RWPE2 (cell line): ENCODE results near the gene SLC16A8.

Experiments
- ATAC-seq: fragments of 200-7000 bp; cut with Tn5 transposase; 3 replicates; pipeline ENCODE4 v1.9.1; 2021; ENCODE audit warnings: low read depth
- DNase-seq: peaks from one replicate; pipeline ENCODE4 v3.0.0-alpha.2; 2020; ENCODE audit warnings: low spot score
- H3K27ac ChIP-seq: fragments of 450-650 bp; 2 replicates; pipeline ENCODE4 v1.5.1; 2017; ENCODE audit warnings: mild to moderate bottlenecking; ENCODE audit not compliant: poor library complexity, severe bottlenecking
- H3K27me3 ChIP-seq: fragments of 250-450 bp; sonication (Bioruptor Pico); 2 replicates; pipeline ENCODE4 v1.5.1; 2021; ENCODE audit warnings: mild to moderate bottlenecking, moderate library complexity; ENCODE audit not compliant: insufficient read depth, poor library complexity, severe bottlenecking
- H3K36me3 ChIP-seq: fragments of 250-450 bp; sonication (Bioruptor Pico); 2 replicates; pipeline ENCODE4 v1.5.1; 2020; ENCODE audit warnings: low read depth, mild to moderate bottlenecking, moderate library complexity
- H3K4me1 ChIP-seq: fragments of 250-450 bp; sonication (Bioruptor Pico); 2 replicates; pipeline ENCODE4 v1.5.1; 2021; ENCODE audit warnings: mild to moderate bottlenecking, moderate library complexity; ENCODE audit not compliant: insufficient read depth, poor library complexity, severe bottlenecking
- H3K4me3 ChIP-seq: fragments of 250-450 bp; sonication (Bioruptor Pico); 2 replicates; pipeline ENCODE4 v1.5.1; 2021; ENCODE audit warnings: mild to moderate bottlenecking, moderate library complexity; ENCODE audit not compliant: severe bottlenecking
- H3K9me3 ChIP-seq: fragments of 250-450 bp; sonication (Bioruptor Pico); 2 replicates; pipeline ENCODE4 v1.5.1; 2021; ENCODE audit warnings: mild to moderate bottlenecking, moderate library complexity; ENCODE audit not compliant: severe bottlenecking
- TF ChIP-seq, protein P1 (sequence below): fragments of 450-650 bp; IDR thresholded peaks from one replicate; pipeline ENCODE4 v1.5.1; 2017; ENCODE audit warnings: mild to moderate bottlenecking, moderate library complexity; ENCODE audit not compliant: poor library complexity, severe bottlenecking

Gene SLC16A8

DNA sequence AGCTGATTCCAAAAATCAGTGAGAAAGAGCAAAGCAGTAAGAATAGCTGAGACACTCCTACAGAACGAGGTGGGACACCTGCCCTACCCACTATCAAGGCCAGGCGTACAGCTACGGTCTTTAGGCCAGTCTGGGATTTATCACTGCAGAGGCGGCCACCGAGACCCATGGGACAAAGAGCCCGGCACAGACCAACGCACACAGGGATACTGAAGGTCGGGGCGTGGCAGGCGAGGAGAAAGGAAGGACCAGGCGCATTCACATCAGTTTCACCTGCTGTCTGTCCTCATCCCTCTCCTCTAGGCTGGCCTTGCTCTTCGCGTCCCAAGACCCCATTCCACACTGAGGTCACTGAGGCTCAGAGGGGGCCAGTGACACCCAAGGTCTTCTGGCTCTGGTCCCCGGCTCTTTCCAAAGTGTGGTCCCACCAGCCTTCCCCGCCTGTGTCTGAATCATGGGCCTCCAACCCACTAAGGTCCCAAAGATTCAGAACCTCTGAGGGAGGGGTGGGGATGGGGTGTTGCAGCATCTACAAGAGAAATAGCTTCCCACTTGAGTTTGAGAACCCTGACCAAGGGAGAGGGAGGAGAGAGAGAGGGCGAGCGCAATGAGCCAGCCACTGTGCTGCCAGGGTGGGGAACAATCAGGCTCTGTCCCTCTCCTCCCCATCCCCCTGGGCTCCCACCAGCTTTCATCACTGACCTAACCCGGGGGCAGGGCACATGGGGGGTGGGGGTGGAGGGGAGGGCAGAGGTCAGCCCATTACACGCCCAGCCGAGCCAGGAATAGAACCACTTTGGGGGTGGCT lies 34.0 kb downstream of the SLC16A8 start:
- TF ChIP-seq, protein P1, sequence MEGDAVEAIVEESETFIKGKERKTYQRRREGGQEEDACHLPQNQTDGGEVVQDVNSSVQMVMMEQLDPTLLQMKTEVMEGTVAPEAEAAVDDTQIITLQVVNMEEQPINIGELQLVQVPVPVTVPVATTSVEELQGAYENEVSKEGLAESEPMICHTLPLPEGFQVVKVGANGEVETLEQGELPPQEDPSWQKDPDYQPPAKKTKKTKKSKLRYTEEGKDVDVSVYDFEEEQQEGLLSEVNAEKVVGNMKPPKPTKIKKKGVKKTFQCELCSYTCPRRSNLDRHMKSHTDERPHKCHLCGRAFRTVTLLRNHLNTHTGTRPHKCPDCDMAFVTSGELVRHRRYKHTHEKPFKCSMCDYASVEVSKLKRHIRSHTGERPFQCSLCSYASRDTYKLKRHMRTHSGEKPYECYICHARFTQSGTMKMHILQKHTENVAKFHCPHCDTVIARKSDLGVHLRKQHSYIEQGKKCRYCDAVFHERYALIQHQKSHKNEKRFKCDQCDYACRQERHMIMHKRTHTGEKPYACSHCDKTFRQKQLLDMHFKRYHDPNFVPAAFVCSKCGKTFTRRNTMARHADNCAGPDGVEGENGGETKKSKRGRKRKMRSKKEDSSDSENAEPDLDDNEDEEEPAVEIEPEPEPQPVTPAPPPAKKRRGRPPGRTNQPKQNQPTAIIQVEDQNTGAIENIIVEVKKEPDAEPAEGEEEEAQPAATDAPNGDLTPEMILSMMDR = no peak
- DNase-seq = no peak
- Histone ChIP-seq H3K9me3 (no peaks in the 10 kb centered on the region), H3K4me1 (no peaks in the 10 kb centered on the region), H3K27me3 (no peaks in the 10 kb centered on the region), H3K36me3 (no peaks in the 10 kb centered on the region), H3K4me3 (no peak overlapping the region), H3K27ac (no peak overlapping the region)
- no peak for ATAC-seq

DNA sequence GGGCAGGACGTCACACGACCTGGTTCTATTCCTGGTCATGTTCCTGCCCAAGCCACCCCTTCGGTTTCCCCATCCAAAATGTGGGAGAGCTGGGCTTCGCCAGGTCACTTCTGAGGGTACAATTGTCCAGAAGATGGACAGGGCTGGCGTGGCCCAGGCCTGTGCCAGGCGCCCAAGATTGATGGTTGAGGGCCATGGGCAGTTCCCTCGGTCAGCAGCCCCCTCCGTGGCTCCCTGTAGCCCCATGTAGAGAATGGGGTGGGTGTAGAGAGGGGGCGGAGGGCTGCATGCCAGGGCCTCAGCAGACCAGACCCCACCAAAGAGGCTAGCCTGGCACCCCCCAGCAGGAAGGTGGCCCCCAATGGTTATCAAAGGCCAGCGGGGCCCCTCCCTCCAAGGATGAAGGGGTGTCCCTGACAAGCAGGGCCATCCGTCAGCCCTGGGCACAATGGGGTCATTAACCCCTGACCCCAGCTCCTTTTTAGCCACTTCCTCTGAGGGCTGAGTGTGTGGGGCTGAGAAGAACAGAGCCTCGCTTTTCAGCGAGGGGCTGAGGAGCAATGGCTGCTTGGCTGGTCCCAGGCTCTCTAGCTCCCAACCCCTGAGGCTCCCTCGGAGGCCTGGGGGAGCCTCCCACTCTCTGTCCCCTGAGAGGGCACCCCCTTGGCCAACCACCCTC lies 37.8 kb downstream of the SLC16A8 start:
- TF ChIP-seq, protein P1 = no peak
- no peaks in the 10 kb centered on the region for H3K4me1 ChIP-seq
- H3K9me3 ChIP-seq = no peaks in the 10 kb centered on the region
- no peaks in the 10 kb centered on the region for H3K36me3 ChIP-seq
- no peak overlapping the region for H3K27ac ChIP-seq
- H3K27me3 ChIP-seq = no peaks in the 10 kb centered on the region
- no peak for DNase-seq
- H3K4me3 ChIP-seq = no peak overlapping the region
- no peak for ATAC-seq

DNA sequence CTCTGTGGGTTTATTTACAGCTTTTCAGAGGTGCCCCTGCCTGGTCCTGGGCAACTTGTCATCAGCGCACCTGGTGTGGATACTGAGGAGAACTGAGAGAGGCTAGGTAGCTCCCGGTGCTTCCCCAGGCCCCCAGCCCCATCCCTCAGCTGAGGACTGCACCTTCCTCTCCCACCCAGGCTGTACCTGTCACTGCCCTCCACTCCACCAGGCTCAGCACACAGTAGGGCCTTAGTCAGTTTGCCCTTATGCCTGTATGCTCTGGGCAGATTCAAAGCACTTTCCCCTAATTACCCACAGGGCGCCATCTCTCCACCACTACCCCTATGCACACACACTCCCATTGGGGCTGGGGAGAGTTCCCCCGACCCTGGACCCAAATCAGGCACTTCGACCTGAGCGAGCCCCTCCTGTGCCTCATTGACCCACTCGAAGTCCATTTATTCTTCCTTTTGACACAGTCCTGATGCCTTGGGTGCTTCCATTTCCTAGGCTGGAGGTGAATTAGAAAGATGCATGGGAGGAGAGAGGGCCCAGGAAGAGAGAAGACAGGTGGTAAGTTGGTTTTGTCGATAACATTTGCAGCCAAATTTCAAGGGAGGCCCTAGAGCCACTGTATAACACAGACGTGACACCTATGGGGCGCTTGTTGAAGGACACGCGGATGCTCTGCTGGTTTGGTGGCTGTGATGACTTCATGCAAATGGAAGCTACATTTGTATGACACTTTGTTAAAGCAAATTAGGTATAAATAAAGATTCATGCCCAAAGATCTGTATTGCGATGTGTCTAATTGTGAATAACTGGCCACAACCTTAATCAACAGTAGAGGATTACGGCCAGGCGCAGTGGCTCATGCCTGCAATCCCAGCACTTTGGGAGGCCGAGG lies 40.6 kb downstream of the SLC16A8 start:
- DNase-seq = no peak
- Histone ChIP-seq H3K27me3 (no peaks in the 10 kb centered on the region), H3K4me3 (no peak overlapping the region), H3K27ac (no peak overlapping the region), H3K9me3 (no peaks in the 10 kb centered on the region), H3K36me3 (no peaks in the 10 kb centered on the region), H3K4me1 (no peaks in the 10 kb centered on the region)
- ATAC-seq = no peak
- TF ChIP-seq, protein P1 = no peak

DNA sequence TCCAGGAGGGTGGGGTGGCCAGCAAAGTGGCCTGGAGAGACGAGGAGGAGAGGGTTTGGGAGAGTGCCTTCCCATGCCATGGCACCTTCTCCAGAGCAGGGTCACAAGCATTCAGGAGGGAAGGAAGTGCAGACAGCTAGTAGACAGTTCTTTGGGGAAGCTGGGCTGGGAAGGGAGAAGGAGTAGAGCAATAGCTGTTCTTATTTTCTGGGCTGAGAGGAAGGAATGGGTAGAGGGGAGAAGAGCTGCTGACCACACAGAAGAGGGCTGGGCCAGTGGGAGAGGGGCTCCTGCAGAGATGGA lies 41.5 kb downstream of the SLC16A8 start:
- no peak for DNase-seq
- no peak for ATAC-seq
- H3K9me3 ChIP-seq = no peaks in the 10 kb centered on the region
- H3K4me3 ChIP-seq = no peak overlapping the region
- H3K27ac ChIP-seq = no peak overlapping the region
- no peaks in the 10 kb centered on the region for H3K36me3 ChIP-seq
- H3K4me1 ChIP-seq = no peaks in the 10 kb centered on the region
- TF ChIP-seq, protein P1 = no peak
- H3K27me3 ChIP-seq = no peaks in the 10 kb centered on the region
